Testis (tissue), 3 donors: ENCODE results near the gene LRRC10. TPM values are rescaled to one million over a fixed set of nuclear protein-coding genes. Genes with fewer than 3 reads are reported as not detected.

Experiments
- DNase-seq: peaks from one replicate; pipeline ENCODE4 v3.0.0-alpha.2; 2019
- H3K27ac ChIP-seq, 2 donors: fragments of 200-600 bp; sonication (generic); one replicate each; pipeline ENCODE4 v1.5.1; 2019
- H3K27me3 ChIP-seq: fragments of 200-600 bp; sonication (generic); one replicate; pipeline ENCODE4 v1.5.1; 2019
- H3K36me3 ChIP-seq: fragments of 200-600 bp; sonication (generic); one replicate; pipeline ENCODE4 v1.5.1; 2017; ENCODE audit warnings: low read depth; ENCODE audit errors: missing control alignments
- H3K4me1 ChIP-seq: fragments of 200-600 bp; sonication (generic); one replicate; pipeline ENCODE4 v1.5.1; 2019
- H3K4me3 ChIP-seq, 2 donors: fragments of 200-600 bp; sonication (generic); one replicate each; pipeline ENCODE4 v1.5.1; 2017 to 2019
- H3K9me3 ChIP-seq: fragments of 200-600 bp; sonication (generic); one replicate; pipeline ENCODE4 v1.5.1; 2017
- POLR2A ChIP-seq: fragments of 450-650 bp; IDR thresholded peaks from one replicate; pipeline ENCODE4 v1.6.1; 2017; ENCODE audit warnings: antibody characterized with exemption, mild to moderate bottlenecking, moderate library complexity
- WGBS, 2 donors: methylation state at CpG; one replicate each; pipeline ENCODE4 v1.1.5; 2018; 5-methylcytosine and 5-hydroxymethylcytosine counted together
- intact Hi-C: fragments of 100-400 bp; cut with DNase I; formaldehyde crosslinking; loops from one replicate; pipeline ENCODE4 v1.15.1; 2023; ENCODE audit warnings: low total_unique reads
- polyA plus RNA-seq: library from polyadenylated mRNA; stranded (reverse); fragments of 350-450 nt; fragmentation: Illumina TruSeq; extraction: RNeasy Lipid Tissue Mini Kit (QIAGEN cat#74804); gene quantifications from one replicate; pipeline ENCODE4 v1.2.3, GENCODE V29; 2014; ENCODE audit warnings: low read depth, low replicate concordance; ENCODE audit not compliant: insufficient read depth
- total RNA-seq, 2 donors: library from RNA; depleted of rRNA; stranded (reverse); fragments of >200 nt; gene quantifications; one replicate each; pipeline ENCODE4 v1.2.3, GENCODE V29; 2016
- TF ChIP-seq, protein P1 (sequence below), 3 experiments: fragments of 450-650 bp in 2 of 3; fragments of 200-600 bp in 1 of 3; sonication (generic) in 1 of 3; IDR thresholded peaks; one replicate each; pipeline ENCODE4 v1.5.1; 2016 to 2019; ENCODE audit warnings: antibody characterized with exemption in 3 of 3, mild to moderate bottlenecking in 2 of 3, moderate library complexity in 1 of 3

Gene LRRC10
- total and polyA plus RNA-seq, 3 donors from 2014 or later, result 0.12 TPM; not detected in 2

- Histone ChIP-seq H3K4me1 (no peaks in the 10 kb centered on the region), H3K27ac (no peak overlapping the region), H3K36me3 (no peaks in the 10 kb centered on the region), H3K27me3 (no peaks in the 10 kb centered on the region), H3K9me3 (no peaks in the 10 kb centered on the region), H3K4me3 (no peak overlapping the region)
- WGBS, 2 donors, result 88 to 91% methylated on average over 6 of the region's 6 CpGs
- no peak for DNase-seq
- TF ChIP-seq, protein P1, sequence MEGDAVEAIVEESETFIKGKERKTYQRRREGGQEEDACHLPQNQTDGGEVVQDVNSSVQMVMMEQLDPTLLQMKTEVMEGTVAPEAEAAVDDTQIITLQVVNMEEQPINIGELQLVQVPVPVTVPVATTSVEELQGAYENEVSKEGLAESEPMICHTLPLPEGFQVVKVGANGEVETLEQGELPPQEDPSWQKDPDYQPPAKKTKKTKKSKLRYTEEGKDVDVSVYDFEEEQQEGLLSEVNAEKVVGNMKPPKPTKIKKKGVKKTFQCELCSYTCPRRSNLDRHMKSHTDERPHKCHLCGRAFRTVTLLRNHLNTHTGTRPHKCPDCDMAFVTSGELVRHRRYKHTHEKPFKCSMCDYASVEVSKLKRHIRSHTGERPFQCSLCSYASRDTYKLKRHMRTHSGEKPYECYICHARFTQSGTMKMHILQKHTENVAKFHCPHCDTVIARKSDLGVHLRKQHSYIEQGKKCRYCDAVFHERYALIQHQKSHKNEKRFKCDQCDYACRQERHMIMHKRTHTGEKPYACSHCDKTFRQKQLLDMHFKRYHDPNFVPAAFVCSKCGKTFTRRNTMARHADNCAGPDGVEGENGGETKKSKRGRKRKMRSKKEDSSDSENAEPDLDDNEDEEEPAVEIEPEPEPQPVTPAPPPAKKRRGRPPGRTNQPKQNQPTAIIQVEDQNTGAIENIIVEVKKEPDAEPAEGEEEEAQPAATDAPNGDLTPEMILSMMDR (IDR thresholded peaks at IDR 0.05), result no peak
- no peak for TF ChIP-seq POLR2A
- intact Hi-C loops, result no loop called here
Observed at GRCh38 chr12:69601962-69602685, 8.6 kb downstream of the LRRC10 start.

DNA sequence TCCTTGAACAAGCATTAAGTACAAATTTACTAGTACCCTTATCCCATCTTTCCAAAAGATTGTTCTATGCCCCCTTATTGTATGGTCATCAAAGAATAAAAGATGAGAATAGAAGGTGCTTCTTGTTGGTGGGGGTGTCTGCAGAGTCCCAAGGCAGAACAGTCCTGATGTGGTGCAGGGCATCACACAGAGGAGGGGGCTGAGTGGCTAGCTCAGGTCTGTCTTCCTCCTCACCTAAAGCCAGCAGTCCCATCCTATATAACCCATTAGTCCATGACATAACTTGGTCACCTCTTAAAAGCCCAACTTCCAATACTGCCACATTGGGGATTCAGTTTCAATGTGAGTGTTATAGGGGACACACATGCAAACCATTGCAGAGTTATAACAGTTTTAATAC, 9.9 kb downstream of the LRRC10 start:
- no peaks in the 10 kb centered on the region for H3K27me3 ChIP-seq
- intact Hi-C loops, result no loop called here
- TF ChIP-seq, protein P1 (IDR thresholded peaks at IDR 0.05), result no peak
- TF ChIP-seq POLR2A, result no peak
- H3K9me3 ChIP-seq, result no peaks in the 10 kb centered on the region
- no peaks in the 10 kb centered on the region for H3K4me1 ChIP-seq
- no peak for DNase-seq
- no peak overlapping the region for H3K4me3 ChIP-seq
- H3K36me3 ChIP-seq, result no peaks in the 10 kb centered on the region
- no peak overlapping the region for H3K27ac ChIP-seq

GRCh38 chr12:69598174-69598753, 12.4 kb downstream of the LRRC10 start:
- Histone ChIP-seq H3K4me3 (no peak overlapping the region), H3K36me3 (no peaks in the 10 kb centered on the region), H3K27ac (no peak overlapping the region), H3K9me3 (no peaks in the 10 kb centered on the region), H3K4me1 (no peaks in the 10 kb centered on the region), H3K27me3 (no peaks in the 10 kb centered on the region)
- TF ChIP-seq POLR2A, result no peak
- TF ChIP-seq, protein P1 (IDR thresholded peaks at IDR 0.05), result no peak
- no peak for DNase-seq
- intact Hi-C loops, result no loop called here
- WGBS, 2 donors, result 44 to 51% methylated on average over 4 of the region's 4 CpGs

DNA sequence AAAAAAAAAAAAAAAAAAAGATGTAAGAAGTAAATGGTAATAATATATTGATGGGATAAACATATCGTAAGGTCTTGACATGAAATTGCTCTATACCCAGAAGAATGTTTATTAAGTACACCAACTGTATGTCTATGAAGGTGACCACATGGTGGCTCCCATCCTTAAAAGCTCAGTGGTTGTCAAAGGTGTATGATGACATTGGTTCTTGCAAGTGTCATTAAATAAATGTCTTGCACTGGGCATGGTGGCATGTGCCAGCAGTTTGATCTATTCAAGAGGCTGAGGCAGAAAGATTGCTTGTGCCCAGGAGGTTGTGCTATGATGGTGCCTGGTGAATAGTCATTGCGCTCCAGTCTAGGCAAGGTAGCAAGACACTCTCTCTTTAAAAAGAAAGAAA, 15.0 kb downstream of the LRRC10 start:
- WGBS, 2 donors, result 98 to 100% methylated on average over 2 of the region's 2 CpGs
- intact Hi-C loops, result no loop called here
- no peak for DNase-seq

More for the DNA sequence above, 15.0 kb downstream of the LRRC10 start:
- no peak for TF ChIP-seq POLR2A
- TF ChIP-seq, protein P1 (IDR thresholded peaks at IDR 0.05), result no peak
- no peak overlapping the region for H3K27ac ChIP-seq
- H3K36me3 ChIP-seq, result no peaks in the 10 kb centered on the region
- H3K9me3 ChIP-seq, result no peaks in the 10 kb centered on the region
- no peaks in the 10 kb centered on the region for H3K27me3 ChIP-seq
- no peak overlapping the region for H3K4me3 ChIP-seq
- H3K4me1 ChIP-seq, result no peaks in the 10 kb centered on the region
